H1 (cell line): ENCODE data around the gene CMTM5.

Experiments used
- SP1 ChIP-seq: IDR thresholded peaks from 2 replicates; pipeline ENCODE4 v1.6.1; 2011; ENCODE audit warnings: low read depth, low read length
- TF ChIP-seq, protein P1 (sequence below): IDR thresholded peaks from 2 replicates; pipeline ENCODE4 v1.6.1; 2012; ENCODE audit warnings: inconsistent platforms
- TF ChIP-seq, protein P2 (sequence below), 3 experiments: IDR thresholded peaks; 1 replicate in 2 of 3; 2 replicates in 1 of 3; pipeline versions ENCODE4 v1.5.1 to v1.6.1; 2011; ENCODE audit warnings: low read length in 3 of 3, mild to moderate bottlenecking in 3 of 3, inconsistent platforms in 2 of 3, low read depth in 1 of 3, moderate library complexity in 1 of 3; ENCODE audit not compliant: insufficient read depth in 1 of 3; ENCODE audit errors: control extremely low read depth in 1 of 3

- TF ChIP-seq, protein P1, sequence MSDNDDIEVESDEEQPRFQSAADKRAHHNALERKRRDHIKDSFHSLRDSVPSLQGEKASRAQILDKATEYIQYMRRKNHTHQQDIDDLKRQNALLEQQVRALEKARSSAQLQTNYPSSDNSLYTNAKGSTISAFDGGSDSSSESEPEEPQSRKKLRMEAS: peak; percentile 56
- TF ChIP-seq, protein P2, sequence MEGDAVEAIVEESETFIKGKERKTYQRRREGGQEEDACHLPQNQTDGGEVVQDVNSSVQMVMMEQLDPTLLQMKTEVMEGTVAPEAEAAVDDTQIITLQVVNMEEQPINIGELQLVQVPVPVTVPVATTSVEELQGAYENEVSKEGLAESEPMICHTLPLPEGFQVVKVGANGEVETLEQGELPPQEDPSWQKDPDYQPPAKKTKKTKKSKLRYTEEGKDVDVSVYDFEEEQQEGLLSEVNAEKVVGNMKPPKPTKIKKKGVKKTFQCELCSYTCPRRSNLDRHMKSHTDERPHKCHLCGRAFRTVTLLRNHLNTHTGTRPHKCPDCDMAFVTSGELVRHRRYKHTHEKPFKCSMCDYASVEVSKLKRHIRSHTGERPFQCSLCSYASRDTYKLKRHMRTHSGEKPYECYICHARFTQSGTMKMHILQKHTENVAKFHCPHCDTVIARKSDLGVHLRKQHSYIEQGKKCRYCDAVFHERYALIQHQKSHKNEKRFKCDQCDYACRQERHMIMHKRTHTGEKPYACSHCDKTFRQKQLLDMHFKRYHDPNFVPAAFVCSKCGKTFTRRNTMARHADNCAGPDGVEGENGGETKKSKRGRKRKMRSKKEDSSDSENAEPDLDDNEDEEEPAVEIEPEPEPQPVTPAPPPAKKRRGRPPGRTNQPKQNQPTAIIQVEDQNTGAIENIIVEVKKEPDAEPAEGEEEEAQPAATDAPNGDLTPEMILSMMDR (IDR thresholded peaks at IDR 0.05; ENCODE audit: control extremely low read depth in 1 of 3, insufficient read depth in 1 of 3, low read depth in 1 of 3, low read length in 3 of 3): peak; percentile 26 to 39 (median 32); a peak in 3 of 4 replicates
- no peak for TF ChIP-seq SP1
These were observed 25.0 kb upstream of the CMTM5 start for GRCh38 chr14:23351681-23352505.
